ENCODE data around the gene ZBED4.

- TF ChIP-seq YY1 (IDR thresholded peaks at IDR 0.05; ENCODE audit: insufficient read depth, insufficient read length): no peak
- no peak for TF ChIP-seq ZNF274 (IDR thresholded peaks at IDR 0.05; ENCODE audit: low read depth, low read length)
Measured at GRCh38 chr22:49847751-49848689, 5.6 kb upstream of the ZBED4 start.
